Activated naive CD4-positive, alpha-beta T cell treated with anti-CD3 and anti-CD28 coated beads, Interleukin-2, amount 10 ng/mL, durations not matched to agents 7 days and 5 days (primary cell): ENCODE results near the gene SLF2.

Experiments used
- CTCF ChIA-PET: fragments of 350-600 bp; sonication (Branson Sonifier 250); formaldehyde crosslinking; loops from one replicate; lab custom pipeline; 2021; ENCODE audit warnings: antibody characterized with exemption; lab: Charles Lee
- DNase-seq: peaks from one replicate; pipeline ENCODE4 v3.0.0-alpha.2; 2020
- H3K27ac Mint-ChIP-seq: one replicate; pipeline ENCODE4 v1.8.0; 2021; ENCODE audit warnings: mild to moderate bottlenecking, moderate library complexity, mixed read lengths
- H3K27me3 Mint-ChIP-seq: one replicate; pipeline ENCODE4 v1.8.0; 2021; ENCODE audit warnings: mild to moderate bottlenecking, mixed read lengths
- H3K36me3 Mint-ChIP-seq: one replicate; pipeline ENCODE4 v1.8.0; 2021; ENCODE audit warnings: mixed read lengths
- H3K4me1 Mint-ChIP-seq: one replicate; pipeline ENCODE4 v1.8.0; 2021; ENCODE audit warnings: mixed read lengths
- H3K4me3 Mint-ChIP-seq: one replicate; pipeline ENCODE4 v1.8.0; 2021; ENCODE audit warnings: mild to moderate bottlenecking, moderate library complexity, mixed read lengths
- H3K9me3 Mint-ChIP-seq: one replicate; pipeline ENCODE4 v1.8.0; 2021; ENCODE audit warnings: mixed read lengths

SLF2 gene

DNA sequence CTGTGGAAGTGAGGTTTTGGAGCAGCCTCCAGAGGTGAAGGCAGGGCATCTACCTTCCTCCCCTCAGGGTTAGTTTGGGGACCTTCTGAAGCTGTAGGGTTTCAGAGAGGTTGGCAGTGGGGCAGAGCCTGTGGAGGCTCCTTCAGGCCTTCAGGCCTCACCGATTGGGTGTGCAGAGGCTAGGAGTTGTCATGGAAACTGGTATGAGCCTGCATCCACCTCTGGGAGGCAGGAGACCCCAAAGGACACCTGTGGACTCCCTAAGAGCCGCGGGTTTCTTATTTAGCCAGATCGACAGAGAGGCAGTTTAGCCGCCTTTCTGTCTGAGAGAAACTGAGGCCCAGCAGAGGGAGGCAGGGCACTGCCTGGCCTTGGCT, 88.9 kb downstream of the SLF2 start:
- no peak overlapping the region for H3K27ac Mint-ChIP-seq
- H3K4me3 Mint-ChIP-seq = no peak overlapping the region
- H3K27me3 Mint-ChIP-seq = peaks cover 8% of the 10 kb centered on the region
- no peak for DNase-seq
- peaks cover 5% of the 10 kb centered on the region for H3K36me3 Mint-ChIP-seq
- CTCF ChIA-PET = interaction anchor here (12.0 kb wide), 1 partner anchor 15 kb away, joined by 169 read pairs; no protein-coding TSS in a partner anchor
- peaks cover 20% of the 10 kb centered on the region for H3K4me1 Mint-ChIP-seq
- H3K9me3 Mint-ChIP-seq = no peaks in the 10 kb centered on the region

DNA sequence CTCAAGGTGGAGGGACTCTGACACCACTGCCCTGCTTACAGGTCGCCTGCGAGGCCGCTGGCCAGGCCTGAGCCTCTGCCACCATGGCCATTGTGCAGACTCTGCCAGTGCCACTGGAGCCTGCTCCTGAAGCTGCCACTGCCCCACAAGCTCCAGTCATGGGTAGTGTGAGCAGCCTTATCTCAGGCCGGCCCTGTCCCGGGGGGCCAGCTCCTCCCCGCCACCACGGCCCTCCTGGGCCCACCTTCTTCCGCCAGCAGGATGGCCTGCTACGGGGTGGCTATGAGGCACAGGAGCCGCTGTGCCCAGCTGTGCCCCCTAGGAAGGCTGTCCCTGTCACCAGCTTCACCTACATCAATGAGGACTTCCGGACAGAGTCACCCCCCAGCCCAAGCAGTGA, 89.7 kb downstream of the SLF2 start:
- CTCF ChIA-PET = interaction anchor here (1.2 to 12.0 kb wide), 2 partner anchors 10 to 14 kb away, joined by 4 to 169 read pairs; no protein-coding TSS in a partner anchor
- Mint-ChIP-seq H3K27me3 (peaks cover 8% of the 10 kb centered on the region), H3K4me1 (peaks cover 17% of the 10 kb centered on the region), H3K36me3 (peaks cover 5% of the 10 kb centered on the region), H3K4me3 (no peak overlapping the region), H3K27ac (no peak overlapping the region), H3K9me3 (no peaks in the 10 kb centered on the region)
- DNase-seq = no peak

DNA sequence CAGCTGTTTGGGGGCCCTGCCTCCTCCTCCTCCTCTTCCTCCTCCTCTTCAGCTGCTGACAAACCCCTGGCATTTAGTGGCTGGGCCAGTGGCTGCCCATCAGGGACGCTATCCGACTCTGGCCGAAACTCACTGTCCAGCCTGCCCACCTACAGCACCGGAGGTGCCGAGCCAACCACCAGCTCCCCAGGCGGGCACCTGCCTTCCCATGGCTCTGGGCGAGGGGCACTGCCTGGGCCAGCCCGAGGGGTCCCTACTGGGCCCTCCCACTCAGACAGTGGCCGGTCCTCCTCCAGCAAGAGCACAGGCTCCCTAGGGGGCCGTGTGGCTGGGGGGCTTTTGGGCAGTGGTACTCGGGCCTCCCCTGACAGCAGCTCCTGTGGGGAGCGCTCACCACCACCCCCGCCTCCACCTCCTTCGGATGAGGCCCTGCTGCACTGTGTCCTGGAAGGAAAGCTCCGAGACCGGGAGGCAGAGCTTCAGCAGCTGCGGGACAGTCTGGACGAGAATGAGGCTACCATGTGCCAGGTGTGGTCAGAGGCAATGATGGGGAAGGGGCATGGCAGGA, 91.0 kb downstream of the SLF2 start:
- Mint-ChIP-seq H3K4me1 (peaks cover 9% of the 10 kb centered on the region), H3K9me3 (no peaks in the 10 kb centered on the region)

DNA sequence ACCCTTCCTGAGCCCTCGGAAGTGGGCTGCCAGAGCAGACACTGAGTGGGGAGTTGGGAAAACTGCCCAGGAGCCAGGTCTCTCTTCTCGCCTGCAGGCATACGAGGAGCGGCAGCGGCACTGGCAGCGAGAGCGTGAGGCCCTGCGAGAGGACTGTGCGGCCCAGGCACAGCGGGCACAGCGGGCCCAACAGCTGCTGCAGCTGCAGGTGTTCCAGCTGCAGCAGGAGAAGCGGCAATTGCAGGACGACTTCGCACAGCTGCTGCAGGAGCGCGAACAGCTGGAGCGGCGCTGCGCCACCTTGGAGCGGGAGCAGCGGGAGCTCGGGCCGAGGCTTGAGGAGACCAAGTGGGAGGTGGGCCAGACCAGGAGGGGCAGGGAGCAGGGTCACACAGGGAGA, 92.6 kb downstream of the SLF2 start:
- Mint-ChIP-seq H3K9me3 (no peaks in the 10 kb centered on the region), H3K36me3 (peaks cover 5% of the 10 kb centered on the region), H3K4me1 (peaks cover 6% of the 10 kb centered on the region), H3K4me3 (no peak overlapping the region), H3K27ac (no peak overlapping the region), H3K27me3 (peaks cover 8% of the 10 kb centered on the region)
- CTCF ChIA-PET = interaction anchor here (12.0 kb wide), 1 partner anchor 12 kb away, joined by 169 read pairs; no protein-coding TSS in a partner anchor
- DNase-seq = no peak

More for the DNA sequence above, 91.0 kb downstream of the SLF2 start:
- Mint-ChIP-seq H3K4me3 (no peak overlapping the region), H3K27ac (no peak overlapping the region), H3K36me3 (peaks cover 5% of the 10 kb centered on the region), H3K27me3 (peaks cover 8% of the 10 kb centered on the region)
- CTCF ChIA-PET = interaction anchor here (12.0 kb wide), 1 partner anchor 13 kb away, joined by 169 read pairs; no protein-coding TSS in a partner anchor
- DNase-seq = no peak

DNA sequence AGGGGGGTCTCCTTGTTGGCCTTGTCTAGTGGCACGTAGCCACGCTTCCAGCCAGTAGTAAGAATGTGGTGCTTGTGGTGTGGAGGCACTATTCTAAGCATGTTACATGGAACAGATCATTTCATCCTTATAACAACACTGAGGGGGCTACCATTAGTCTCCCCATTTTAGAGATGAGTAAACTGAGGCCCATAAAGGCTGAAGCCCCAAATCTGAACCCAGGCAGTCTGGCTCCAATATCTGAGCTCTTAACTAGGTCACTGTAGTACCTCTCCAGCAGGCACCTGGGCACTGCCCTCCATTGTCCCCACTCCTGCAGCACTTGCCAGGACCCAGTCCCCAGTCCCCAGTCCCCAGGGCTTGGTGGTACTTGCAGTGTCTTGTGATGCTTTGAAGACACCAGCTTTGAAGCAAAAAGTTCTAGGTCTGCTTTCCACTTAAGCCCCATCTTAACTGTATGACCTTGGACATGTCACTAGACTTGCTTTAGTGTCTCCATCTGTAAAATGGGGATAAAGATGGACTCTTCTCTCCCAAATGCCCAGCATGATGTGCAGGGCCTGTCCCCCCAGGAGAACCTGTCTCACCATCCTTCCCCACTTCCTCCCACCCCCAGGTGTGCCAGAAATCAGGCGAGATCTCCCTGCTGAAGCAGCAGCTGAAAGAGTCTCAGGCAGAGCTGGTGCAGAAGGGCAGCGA, 93.3 kb downstream of the SLF2 start:
- peaks cover 3% of the 10 kb centered on the region for H3K36me3 Mint-ChIP-seq
- H3K27ac Mint-ChIP-seq = no peak overlapping the region
- H3K4me3 Mint-ChIP-seq = no peak overlapping the region
- peaks cover 1% of the 10 kb centered on the region for H3K27me3 Mint-ChIP-seq
- H3K9me3 Mint-ChIP-seq = no peaks in the 10 kb centered on the region
- peaks cover 2% of the 10 kb centered on the region for H3K4me1 Mint-ChIP-seq
- CTCF ChIA-PET = interaction anchor here (0.7 to 12.0 kb wide), 2 partner anchors 9 to 11 kb away, joined by 5 to 169 read pairs; no protein-coding TSS in a partner anchor
- no peak for DNase-seq

DNA sequence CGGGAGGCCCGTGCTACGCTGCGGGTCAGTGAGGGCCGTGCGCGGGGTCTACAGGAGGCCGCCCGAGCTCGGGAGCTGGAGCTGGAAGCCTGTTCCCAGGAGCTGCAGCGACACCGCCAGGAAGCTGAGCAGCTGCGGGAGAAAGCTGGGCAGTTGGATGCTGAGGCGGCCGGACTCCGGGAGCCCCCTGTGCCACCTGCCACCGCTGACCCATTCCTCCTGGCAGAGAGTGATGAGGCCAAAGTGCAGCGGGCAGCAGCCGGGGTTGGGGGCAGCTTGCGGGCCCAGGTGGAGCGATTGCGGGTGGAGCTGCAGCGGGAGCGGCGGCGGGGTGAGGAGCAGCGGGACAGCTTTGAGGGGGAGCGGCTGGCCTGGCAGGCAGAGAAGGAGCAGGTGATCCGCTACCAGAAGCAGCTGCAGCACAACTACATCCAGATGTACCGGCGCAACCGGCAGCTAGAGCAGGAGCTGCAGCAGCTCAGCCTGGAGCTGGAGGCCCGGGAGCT, 93.9 kb downstream of the SLF2 start:
- CTCF ChIA-PET = interaction anchor here (0.7 to 12.0 kb wide), 2 partner anchors 10 kb away, joined by 5 to 169 read pairs; no protein-coding TSS in a partner anchor
- H3K27me3 Mint-ChIP-seq = no peaks in the 10 kb centered on the region
- H3K27ac Mint-ChIP-seq = no peak overlapping the region
- H3K4me1 Mint-ChIP-seq = no peaks in the 10 kb centered on the region
- H3K36me3 Mint-ChIP-seq = peaks cover 2% of the 10 kb centered on the region
- no peak for DNase-seq
- no peak overlapping the region for H3K4me3 Mint-ChIP-seq
- no peaks in the 10 kb centered on the region for H3K9me3 Mint-ChIP-seq

DNA sequence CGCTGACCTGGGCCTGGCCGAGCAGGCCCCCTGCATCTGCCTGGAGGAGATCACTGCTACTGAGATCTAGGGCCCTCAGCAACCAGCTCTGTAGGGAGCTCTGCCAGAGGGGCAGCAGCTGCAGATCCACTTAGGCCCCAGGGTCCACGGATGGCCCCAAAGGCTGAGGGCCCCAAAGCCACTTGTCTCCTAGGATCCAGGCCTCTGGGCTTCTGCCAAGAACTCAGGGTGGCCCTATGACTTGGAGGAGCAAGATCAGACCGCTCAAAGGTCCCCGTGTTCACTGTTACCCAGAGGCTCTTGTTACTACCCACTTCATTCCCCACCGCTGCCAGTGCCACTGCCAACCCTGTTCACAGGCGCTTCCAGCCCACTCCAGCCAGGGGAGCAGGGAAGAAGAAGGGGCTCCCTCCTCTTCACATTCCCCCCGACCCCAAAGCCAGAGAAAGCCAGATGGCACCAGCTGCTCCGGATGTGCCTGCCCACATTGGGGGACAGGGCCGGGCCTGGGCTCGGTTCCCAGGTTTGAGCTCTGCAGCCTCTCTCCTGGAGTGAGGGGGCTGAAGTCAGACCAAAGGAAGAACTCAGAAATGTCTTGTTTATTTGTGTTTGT, 94.4 kb downstream of the SLF2 start:
- Mint-ChIP-seq H3K4me1 (no peaks in the 10 kb centered on the region), H3K9me3 (no peaks in the 10 kb centered on the region), H3K4me3 (no peak overlapping the region), H3K27me3 (no peaks in the 10 kb centered on the region), H3K36me3 (peaks cover 2% of the 10 kb centered on the region), H3K27ac (no peak overlapping the region)
- CTCF ChIA-PET = interaction anchor here (1.5 to 12.0 kb wide), 2 partner anchors 10 kb away, joined by 3 to 169 read pairs; no protein-coding TSS in a partner anchor
- no peak for DNase-seq

DNA sequence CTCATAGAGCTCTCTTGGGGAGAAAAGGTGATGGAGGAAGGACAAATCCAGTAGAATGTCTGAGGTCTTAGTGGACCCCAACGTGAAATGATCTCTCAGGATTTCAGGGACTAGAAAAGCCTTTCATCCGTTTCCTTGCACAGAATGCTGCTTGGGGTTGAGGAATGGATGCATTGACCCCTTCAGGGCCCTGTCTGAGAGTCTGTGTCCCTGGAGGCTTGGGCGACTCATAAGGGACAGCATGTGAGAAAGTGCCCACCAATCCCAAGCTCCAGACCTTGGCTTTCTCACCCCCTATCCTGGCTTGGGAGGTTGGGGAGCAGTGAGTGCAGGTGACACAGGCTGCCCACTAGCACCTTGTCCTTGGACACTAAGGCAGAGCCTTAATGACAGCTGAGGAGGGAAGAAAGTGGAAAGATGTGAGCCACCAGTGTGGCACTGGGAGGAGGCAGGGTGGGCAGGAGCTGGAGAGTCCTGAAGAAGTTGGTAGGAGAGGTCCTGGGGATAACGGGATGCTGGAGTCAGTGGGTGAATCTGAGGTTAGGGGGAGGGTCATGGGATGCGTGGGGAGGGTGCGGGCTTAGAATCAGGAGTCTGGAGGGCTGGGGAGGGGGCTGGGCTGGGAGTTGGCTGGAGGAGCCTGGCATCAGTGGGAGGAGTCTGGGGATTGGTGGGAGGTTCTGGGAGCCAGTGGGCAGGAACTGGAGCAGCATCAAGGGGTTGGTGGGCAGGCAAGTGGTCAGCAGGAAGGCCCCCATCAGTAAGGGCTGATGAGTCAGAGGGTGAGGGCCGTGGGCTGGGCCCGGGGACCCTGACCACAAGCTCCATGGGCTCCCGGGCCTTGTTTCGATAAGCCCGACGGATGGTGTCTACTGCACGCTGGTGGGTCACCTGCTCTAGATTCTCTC, 95.4 kb downstream of the SLF2 start:
- Mint-ChIP-seq H3K4me3 (no peak overlapping the region), H3K36me3 (peaks cover 2% of the 10 kb centered on the region), H3K9me3 (no peaks in the 10 kb centered on the region), H3K4me1 (peaks cover 7% of the 10 kb centered on the region), H3K27me3 (peaks cover 7% of the 10 kb centered on the region), H3K27ac (no peak overlapping the region)
- DNase-seq = no peak
- CTCF ChIA-PET = interaction anchor here (1.5 kb wide), 1 partner anchor 11 kb away, joined by 3 read pairs; no protein-coding TSS in a partner anchor

DNA sequence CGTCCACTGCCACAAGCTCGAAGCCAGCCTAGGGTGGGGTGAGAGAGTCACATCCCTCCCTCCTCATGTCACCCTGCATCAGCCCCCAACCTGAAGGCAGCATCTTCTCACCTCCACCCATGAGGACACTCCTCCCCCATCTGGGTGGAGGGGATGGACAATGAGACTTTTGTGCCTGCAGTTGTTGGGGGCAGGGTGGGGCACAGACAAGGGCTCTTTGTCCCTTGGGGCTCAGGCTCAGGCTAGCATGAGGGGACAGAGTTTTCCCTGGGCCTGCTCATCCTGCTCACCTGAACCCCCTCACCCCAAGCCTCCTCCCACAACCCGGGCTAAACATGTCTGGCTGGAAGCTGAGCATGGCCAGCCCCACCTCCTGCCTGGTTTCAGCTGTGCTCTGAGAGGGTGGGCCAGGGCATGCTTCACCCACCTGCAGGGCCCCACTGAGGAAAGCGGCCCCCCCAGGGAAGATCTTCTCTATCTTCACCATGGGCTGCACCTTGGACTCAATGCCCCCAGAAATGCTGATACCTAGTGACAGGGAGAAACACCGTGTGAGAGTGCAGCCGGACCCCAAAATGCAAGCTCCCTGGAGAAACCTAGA, 96.2 kb downstream of the SLF2 start:
- H3K27ac Mint-ChIP-seq = no peak overlapping the region
- CTCF ChIA-PET = no interaction called here

DNA sequence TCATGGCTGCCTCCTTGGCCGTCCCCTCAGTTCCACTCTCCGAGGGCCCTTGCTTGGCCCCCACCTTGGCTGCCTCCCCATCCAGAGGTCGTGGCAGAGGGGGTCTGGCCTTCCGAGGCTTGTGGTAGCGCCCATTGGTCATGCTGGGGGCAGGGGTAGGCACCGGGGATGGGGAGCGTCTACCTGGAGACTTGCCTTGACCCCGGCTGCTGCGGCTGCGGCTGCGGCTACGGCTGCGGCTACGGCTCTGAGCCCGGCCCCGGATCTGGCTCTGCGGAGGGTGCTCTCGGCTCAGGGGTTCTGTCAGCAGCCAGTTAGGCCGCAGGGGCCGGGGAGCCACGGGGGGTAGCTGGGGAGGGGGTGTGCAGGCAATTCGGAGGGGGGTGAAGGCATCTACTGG, 97.6 kb downstream of the SLF2 start:
- no peak for DNase-seq
- Mint-ChIP-seq H3K27ac (no peak overlapping the region), H3K36me3 (no peaks in the 10 kb centered on the region), H3K9me3 (no peaks in the 10 kb centered on the region), H3K4me1 (peaks cover 12% of the 10 kb centered on the region), H3K27me3 (peaks cover 26% of the 10 kb centered on the region), H3K4me3 (no peak overlapping the region)
- CTCF ChIA-PET = interaction anchor here (1.5 kb wide), 1 partner anchor 12 kb away, joined by 4 read pairs; no protein-coding TSS in a partner anchor

More for the DNA sequence above, 96.2 kb downstream of the SLF2 start:
- Mint-ChIP-seq H3K36me3 (peaks cover 2% of the 10 kb centered on the region), H3K4me1 (peaks cover 9% of the 10 kb centered on the region), H3K4me3 (no peak overlapping the region), H3K27me3 (peaks cover 12% of the 10 kb centered on the region), H3K9me3 (no peaks in the 10 kb centered on the region)
- DNase-seq = no peak

DNA sequence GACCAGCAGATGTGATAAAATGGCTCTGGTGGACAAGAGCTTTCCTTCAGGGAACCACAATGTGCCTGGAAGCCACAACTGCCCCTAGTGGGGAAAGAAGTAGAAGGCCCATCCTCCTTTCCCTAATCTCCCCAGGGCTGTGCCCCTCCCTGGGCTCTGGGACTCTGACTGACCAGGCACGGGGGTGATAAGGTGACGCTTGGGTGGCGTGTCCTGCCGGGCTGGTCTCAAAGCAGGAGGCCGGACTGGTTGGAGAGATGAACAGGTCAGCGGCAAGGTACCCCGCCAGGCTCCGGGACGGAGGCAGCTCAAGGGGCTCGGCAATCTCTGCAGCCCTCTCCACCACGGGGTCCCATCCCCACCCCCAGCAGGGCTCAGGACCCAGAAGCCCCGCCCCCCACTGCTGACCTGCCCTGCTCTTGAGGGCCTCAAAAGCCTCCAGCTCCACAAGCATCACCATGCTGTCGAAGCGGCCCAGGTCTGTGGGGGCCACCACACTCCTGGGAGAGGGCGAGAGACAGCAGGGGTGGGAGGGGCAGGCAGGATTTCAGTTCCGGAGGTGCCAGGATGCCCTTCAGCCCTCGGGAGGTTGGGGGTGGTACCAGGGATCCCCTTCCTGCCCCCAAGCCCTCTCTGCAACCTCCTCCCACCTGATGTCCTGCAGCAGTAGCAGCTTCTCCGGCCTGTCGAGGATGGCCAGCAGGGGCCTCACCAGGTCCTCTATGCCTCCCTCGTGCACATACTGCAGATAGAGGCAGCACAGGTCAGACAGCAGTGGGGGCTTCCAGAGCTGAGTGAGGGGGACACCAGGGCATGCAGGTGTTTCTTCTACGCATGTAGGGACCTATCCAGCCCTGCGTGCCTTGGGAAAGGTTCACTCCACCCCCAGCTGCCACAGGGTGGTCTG, 99.0 kb downstream of the SLF2 start:
- H3K36me3 Mint-ChIP-seq = no peaks in the 10 kb centered on the region
- CTCF ChIA-PET = interaction anchor here (0.6 to 1.5 kb wide), 6 partner anchors 9 to 37 kb away, joined by 3 to 7 read pairs (median 4); partner anchors contain the start of genes LZTS2, MRPL43 and TWNK
- no peak for DNase-seq
- peaks cover 12% of the 10 kb centered on the region for H3K4me1 Mint-ChIP-seq
- H3K27ac Mint-ChIP-seq = no peak overlapping the region
- peaks cover 40% of the 10 kb centered on the region for H3K27me3 Mint-ChIP-seq
- no peak overlapping the region for H3K4me3 Mint-ChIP-seq
- H3K9me3 Mint-ChIP-seq = no peaks in the 10 kb centered on the region
